A673 (cell line): ENCODE results near the gene APOBEC3C. TPM values are rescaled to one million over a fixed set of nuclear protein-coding genes. Genes with fewer than 3 reads are reported as not detected.
"Not testable (repeated sequence)": the region's sequence is repeated elsewhere in the genome, so short reads cannot be mapped to it uniquely, and the experiment has no call there.

Experiments used
- BruUV-seq: library from RNA; stranded (reverse); fragments of 400-500 nt; replicated peaks from 2 replicates; lab custom pipeline; 2021; lab: Mats Ljungman, UMichigan
- CTCF ChIA-PET: fragments of 300-600 bp; sonication (Branson Sonifier 250); formaldehyde crosslinking; loops from one replicate; lab custom pipeline; 2022; ENCODE audit warnings: antibody characterized with exemption; lab: Charles Lee
- POLR2A ChIA-PET: fragments of 300-600 bp; sonication (Branson Sonifier 250); formaldehyde crosslinking; loops from one replicate; lab custom pipeline; 2022; ENCODE audit warnings: antibody characterized with exemption; ENCODE audit not compliant: low non-redundant PET; lab: Charles Lee
- DNase-seq: peaks from one replicate; pipeline ENCODE4 v3.0.0-alpha.2; 2015; ENCODE audit warnings: low spot score
- H3K27ac ChIP-seq: fragments of 200-600 bp; sonication (generic); 2 replicates; pipeline ENCODE4 v1.5.1; 2016; ENCODE audit warnings: mixed run types, low read depth, mild to moderate bottlenecking, mixed read lengths, antibody characterized with exemption, low read length; ENCODE audit not compliant: poor library complexity, severe bottlenecking
- H3K27me3 ChIP-seq: fragments of 200-600 bp; sonication (generic); replicated peaks from 2 replicates; pipeline ENCODE4 v1.6.1; 2017; ENCODE audit warnings: mixed run types, low read depth, mild to moderate bottlenecking, mixed read lengths, antibody characterized with exemption, low read length; ENCODE audit not compliant: insufficient read depth, poor library complexity
- H3K36me3 ChIP-seq: fragments of 200-600 bp; sonication (generic); 2 replicates; pipeline ENCODE4 v1.6.1; 2016; ENCODE audit warnings: mixed run types, mild to moderate bottlenecking, mixed read lengths, antibody characterized with exemption, low read length; ENCODE audit not compliant: insufficient read depth, poor library complexity, severe bottlenecking
- H3K4me1 ChIP-seq: fragments of 200-600 bp; sonication (generic); 2 replicates; pipeline ENCODE4 v1.6.1; 2017; ENCODE audit warnings: mixed run types, mild to moderate bottlenecking, mixed read lengths, antibody characterized with exemption, low read length; ENCODE audit not compliant: insufficient read depth, poor library complexity, severe bottlenecking
- H3K4me3 ChIP-seq: fragments of 200-600 bp; sonication (generic); 2 replicates; pipeline ENCODE4 v1.5.1; 2016; ENCODE audit warnings: low read depth, mixed run types, mild to moderate bottlenecking, mixed read lengths, low read length; ENCODE audit not compliant: poor library complexity, severe bottlenecking
- H3K9me3 ChIP-seq: fragments of 200-600 bp; sonication (generic); 2 replicates; pipeline ENCODE4 v1.6.1; 2016; ENCODE audit warnings: mixed run types, low read depth, mild to moderate bottlenecking, mixed read lengths, antibody characterized with exemption, low read length; ENCODE audit not compliant: poor library complexity, severe bottlenecking
- CTCF ChIP-seq: fragments of 300-800, 200-600 bp; sonication (generic); conservative IDR thresholded peaks from 2 replicates; pipeline ENCODE4 v1.5.1; 2017; ENCODE audit warnings: low read depth, mild to moderate bottlenecking, antibody characterized with exemption, low read length, moderate library complexity, mixed read lengths
- EZH2 ChIP-seq: fragments of 200-600 bp; sonication (generic); IDR thresholded peaks from 2 replicates; pipeline ENCODE4 v1.6.1; 2017; ENCODE audit warnings: borderline replicate concordance, low read depth, mild to moderate bottlenecking, mixed read lengths, antibody characterized with exemption, low read length; ENCODE audit not compliant: poor library complexity, severe bottlenecking
- intact Hi-C: fragments of 100-400 bp; cut with micrococcal nuclease; formaldehyde crosslinking; loops from one replicate; pipeline ENCODE4 v1.10.0; 2022; ENCODE audit not compliant: unreplicated experiment
- total RNA-seq: library from RNA; stranded (reverse); gene quantifications from 2 replicates; pipeline ENCODE4 v1.2.3, GENCODE V29; 2021

The APOBEC3C gene
- total RNA-seq, 1 experiment from 2014 or later: 12.9 TPM

GRCh38 chr22:38973289-38974169, 40.5 kb upstream of the APOBEC3C start:
- Histone ChIP-seq H3K27me3 (no peaks in the 10 kb centered on the region), H3K4me3 (no peak overlapping the region), H3K9me3 (no peaks in the 10 kb centered on the region), H3K4me1 (no peaks in the 10 kb centered on the region), H3K27ac (no peak overlapping the region), H3K36me3 (no peaks in the 10 kb centered on the region)
- ChIA-PET CTCF (interaction anchor here (0.7 kb wide), 1 partner anchor 104 kb away, joined by 3 read pairs; no protein-coding TSS in a partner anchor), POLR2A (no interaction called here)
- TF ChIP-seq EZH2 (no peak), CTCF (peak; percentile 88)
- peak; percentile 66 for DNase-seq
- BruUV-seq: no TSS peak
- intact Hi-C loops: no loop called here

DNA sequence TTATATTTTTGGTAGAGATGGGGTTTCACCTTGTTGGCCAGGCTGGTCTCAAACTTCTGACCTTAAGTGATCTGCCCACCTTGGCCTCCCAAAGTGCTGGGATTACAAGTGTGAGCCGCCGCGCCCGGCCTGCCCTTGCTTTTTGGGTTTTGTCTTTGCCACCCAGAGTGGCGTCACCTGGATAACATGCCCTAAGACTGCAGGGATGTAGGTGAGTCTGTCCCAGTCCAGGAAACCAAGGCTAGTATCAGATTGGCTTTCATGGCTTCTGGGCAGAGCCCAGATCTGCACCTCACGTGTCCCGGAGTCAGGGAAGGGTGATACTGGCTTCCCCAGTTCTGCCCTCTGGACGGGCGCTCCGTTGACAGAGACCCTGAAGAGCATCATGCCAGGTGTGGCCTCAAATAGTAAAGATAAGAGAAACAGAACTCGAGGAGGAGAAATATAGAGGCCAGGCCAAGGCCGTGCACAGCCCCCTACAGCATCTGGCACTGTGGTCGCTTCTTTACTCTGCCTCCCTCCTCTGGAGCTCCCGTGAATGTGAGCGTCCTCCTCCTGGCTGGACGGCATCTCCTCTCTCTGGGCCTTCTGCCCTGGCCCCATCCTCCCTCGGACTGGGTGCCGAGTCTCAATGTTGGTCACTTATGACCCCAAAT, 39.8 kb upstream of the APOBEC3C start:
- no TSS peak for BruUV-seq

DNA sequence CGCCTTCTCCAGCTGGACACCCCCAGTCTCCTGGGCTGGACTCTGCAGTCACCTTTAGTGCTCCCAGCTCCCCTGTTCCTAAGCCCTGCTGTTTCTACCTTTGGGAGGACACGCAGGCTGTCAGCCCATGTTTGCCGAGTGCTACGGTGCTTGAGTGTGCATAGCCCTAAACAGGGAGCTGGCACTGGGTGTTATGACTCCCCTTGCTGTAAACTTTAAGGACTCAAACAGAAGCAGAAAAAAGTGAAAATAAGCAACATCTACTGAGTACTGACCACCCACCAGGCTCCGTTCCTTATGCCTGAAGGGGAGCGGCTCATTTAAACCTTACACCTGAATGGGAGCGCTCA, 39.3 kb upstream of the APOBEC3C start:
- POLR2A ChIA-PET: no interaction called here
- no peaks in the 10 kb centered on the region for H3K9me3 ChIP-seq
- no peaks in the 10 kb centered on the region for H3K36me3 ChIP-seq
- intact Hi-C loops: no loop called here
- no peaks in the 10 kb centered on the region for H3K27me3 ChIP-seq
- H3K27ac ChIP-seq: no peak overlapping the region
- TF ChIP-seq EZH2 (no peak), CTCF (no peak)
- no peak overlapping the region for H3K4me3 ChIP-seq
- BruUV-seq: no TSS peak
- DNase-seq: no peak
- no peaks in the 10 kb centered on the region for H3K4me1 ChIP-seq
- CTCF ChIA-PET: interaction anchor here (0.6 kb wide), 1 partner anchor 105 kb away, joined by 5 read pairs; no protein-coding TSS in a partner anchor

More for the DNA sequence above, 39.8 kb upstream of the APOBEC3C start:
- Histone ChIP-seq H3K4me1 (no peaks in the 10 kb centered on the region), H3K27me3 (no peaks in the 10 kb centered on the region), H3K27ac (no peak overlapping the region), H3K4me3 (no peak overlapping the region), H3K36me3 (no peaks in the 10 kb centered on the region), H3K9me3 (no peaks in the 10 kb centered on the region)
- intact Hi-C loops: no loop called here
- CTCF ChIA-PET: interaction anchor here (0.6 kb wide), 1 partner anchor 104 kb away, joined by 5 read pairs; no protein-coding TSS in a partner anchor
- TF ChIP-seq CTCF (no peak), EZH2 (no peak)
- DNase-seq: no peak
- POLR2A ChIA-PET: no interaction called here

DNA sequence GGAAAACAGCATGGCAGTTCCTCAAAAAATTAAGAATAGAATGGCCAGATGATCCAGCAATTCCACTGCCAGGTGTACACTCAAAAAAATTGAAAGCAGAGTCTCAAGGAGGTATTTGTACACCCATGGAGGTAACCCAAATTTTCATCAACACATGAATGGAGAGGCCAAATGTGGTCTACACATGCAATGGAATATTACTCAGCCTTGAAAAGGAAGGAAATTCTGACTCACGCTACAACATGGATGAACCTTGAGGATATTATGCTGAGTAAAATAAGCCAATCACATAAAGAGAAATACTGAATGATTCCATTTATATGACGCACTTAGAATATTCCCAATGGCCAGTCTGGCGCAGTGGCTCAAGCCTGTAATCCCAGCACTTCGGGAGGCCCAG, 36.8 kb upstream of the APOBEC3C start:
- POLR2A ChIA-PET, H3K4me3 ChIP-seq, H3K9me3 ChIP-seq, BruUV-seq, H3K27ac ChIP-seq, H3K4me1 ChIP-seq, H3K27me3 ChIP-seq, DNase-seq, H3K36me3 ChIP-seq, intact Hi-C loops, CTCF ChIA-PET: not testable (repeated sequence)

- BruUV-seq: not testable (repeated sequence)
Measured at GRCh38 chr22:38980587-38980986, 33.5 kb upstream of the APOBEC3C start.

More at GRCh38 chr22:38980587-38980986, 33.5 kb upstream of the APOBEC3C start:
- CTCF ChIA-PET: interaction anchor here (0.6 kb wide), 1 partner anchor 22 kb away, joined by 5 read pairs; no protein-coding TSS in a partner anchor
- POLR2A ChIA-PET, H3K4me1 ChIP-seq, H3K4me3 ChIP-seq, intact Hi-C loops, H3K27ac ChIP-seq, H3K36me3 ChIP-seq, H3K9me3 ChIP-seq, DNase-seq, H3K27me3 ChIP-seq: not testable (repeated sequence)
